GM21360 (cell line): ENCODE data around the gene PRKCH.

Source experiments
- ATAC-seq: cut with Tn5 transposase; IDR thresholded peaks from one replicate; pipeline ENCODE4 v1.9.1; 2021; ENCODE audit warnings: mild to moderate bottlenecking, moderate library complexity; ENCODE audit not compliant: unreplicated experiment

The PRKCH gene

GRCh38 chr14:61561657-61562276, 240.4 kb downstream of the PRKCH start:
- ATAC-seq: no peak

- ATAC-seq: no peak
These were observed 241.2 kb downstream of the PRKCH start for GRCh38 chr14:61562321-61563161.

- ATAC-seq: no peak
These were observed 241.8 kb downstream of the PRKCH start for GRCh38 chr14:61563162-61563511.

- ATAC-seq: no peak
These were observed 242.7 kb downstream of the PRKCH start for GRCh38 chr14:61563880-61564617.

GRCh38 chr14:61564618-61565091, 243.3 kb downstream of the PRKCH start:
- no peak for ATAC-seq

GRCh38 chr14:61565181-61565580, 243.8 kb downstream of the PRKCH start:
- no peak for ATAC-seq

- ATAC-seq: no peak
These were observed 244.6 kb downstream of the PRKCH start for GRCh38 chr14:61565836-61566536.

GRCh38 chr14:61566537-61567225, 245.3 kb downstream of the PRKCH start:
- no peak for ATAC-seq

GRCh38 chr14:61567838-61568571, 246.6 kb downstream of the PRKCH start:
- ATAC-seq: no peak

- peak; percentile 84 for ATAC-seq
These were observed 247.2 kb downstream of the PRKCH start for GRCh38 chr14:61568572-61569011.

- ATAC-seq: no peak
These were observed 247.9 kb downstream of the PRKCH start for GRCh38 chr14:61569308-61569707.

GRCh38 chr14:61569812-61570548, 248.6 kb downstream of the PRKCH start:
- no peak for ATAC-seq

- ATAC-seq: no peak
These were observed 249.3 kb downstream of the PRKCH start for GRCh38 chr14:61570549-61571290.

- no peak for ATAC-seq
These were observed 250.5 kb downstream of the PRKCH start for GRCh38 chr14:61571917-61572316.

- no peak for ATAC-seq
These were observed 251.9 kb downstream of the PRKCH start for GRCh38 chr14:61573321-61573720.

- no peak for ATAC-seq
These were observed 252.6 kb downstream of the PRKCH start for GRCh38 chr14:61573748-61574513.

- no peak for ATAC-seq
These were observed 253.1 kb downstream of the PRKCH start for GRCh38 chr14:61574514-61574807.

- no peak for ATAC-seq
These were observed 253.7 kb downstream of the PRKCH start for GRCh38 chr14:61575126-61575525.
